GM23338 (cell line): ENCODE measurements around the gene SPEM1.

Source experiments
- ETS1 ChIP-seq: IDR thresholded peaks from 2 replicates; pipeline ENCODE4 v1.6.1; 2016; ENCODE audit warnings: antibody characterized with exemption
- EZH2phosphoT487 ChIP-seq: fragments of 200-600 bp; sonication (generic); IDR thresholded peaks from one replicate; pipeline ENCODE4 v1.8.1; 2018; ENCODE audit warnings: antibody characterized with exemption; ENCODE audit not compliant: unreplicated experiment
- TF ChIP-seq, protein P1 (sequence below), 2 experiments: fragments of 200-600 bp in 1 of 2; sonication (generic) in 1 of 2; conservative IDR thresholded peaks; 2 replicates each; pipeline versions ENCODE4 v1.5.1 to v1.6.1; 2016 to 2017; ENCODE audit warnings: antibody characterized with exemption in 2 of 2, low read depth in 2 of 2, mild to moderate bottlenecking in 2 of 2, moderate library complexity in 1 of 2

DNA sequence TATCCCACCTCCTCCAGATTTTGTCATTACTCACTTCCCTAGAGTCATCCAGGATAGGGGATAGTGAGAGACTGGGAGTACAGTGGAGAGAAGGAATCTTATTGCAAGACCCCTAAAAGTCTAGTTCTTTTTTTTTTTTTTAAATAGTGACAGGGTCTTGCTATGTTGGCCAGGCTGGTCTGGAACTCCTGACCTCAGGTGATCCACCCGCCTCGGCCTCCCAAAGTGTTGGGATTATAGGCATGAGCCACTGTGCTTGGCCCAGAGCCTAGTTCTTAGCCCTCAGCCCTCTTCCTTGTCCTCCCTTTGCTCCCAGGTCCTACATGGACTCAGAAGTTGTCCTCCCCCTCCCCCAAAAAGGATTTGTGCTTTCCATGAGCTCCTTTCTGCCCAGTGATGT, 22.0 kb downstream of the SPEM1 start:
- TF ChIP-seq, protein P1, sequence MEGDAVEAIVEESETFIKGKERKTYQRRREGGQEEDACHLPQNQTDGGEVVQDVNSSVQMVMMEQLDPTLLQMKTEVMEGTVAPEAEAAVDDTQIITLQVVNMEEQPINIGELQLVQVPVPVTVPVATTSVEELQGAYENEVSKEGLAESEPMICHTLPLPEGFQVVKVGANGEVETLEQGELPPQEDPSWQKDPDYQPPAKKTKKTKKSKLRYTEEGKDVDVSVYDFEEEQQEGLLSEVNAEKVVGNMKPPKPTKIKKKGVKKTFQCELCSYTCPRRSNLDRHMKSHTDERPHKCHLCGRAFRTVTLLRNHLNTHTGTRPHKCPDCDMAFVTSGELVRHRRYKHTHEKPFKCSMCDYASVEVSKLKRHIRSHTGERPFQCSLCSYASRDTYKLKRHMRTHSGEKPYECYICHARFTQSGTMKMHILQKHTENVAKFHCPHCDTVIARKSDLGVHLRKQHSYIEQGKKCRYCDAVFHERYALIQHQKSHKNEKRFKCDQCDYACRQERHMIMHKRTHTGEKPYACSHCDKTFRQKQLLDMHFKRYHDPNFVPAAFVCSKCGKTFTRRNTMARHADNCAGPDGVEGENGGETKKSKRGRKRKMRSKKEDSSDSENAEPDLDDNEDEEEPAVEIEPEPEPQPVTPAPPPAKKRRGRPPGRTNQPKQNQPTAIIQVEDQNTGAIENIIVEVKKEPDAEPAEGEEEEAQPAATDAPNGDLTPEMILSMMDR (conservative IDR thresholded peaks at IDR 0.05; ENCODE audit: low read depth in 2 of 2) = no peak
- TF ChIP-seq EZH2phosphoT487 (no peak), ETS1 (no peak)
